MM.1S (cell line): ENCODE data around the gene TRIM3.

Experiments used
- DNase-seq: peaks from one replicate; pipeline ENCODE4 v3.0.0-alpha.2; 2015
- H2AFZ ChIP-seq: fragments of 300-600 bp; sonication (generic); 2 replicates; pipeline ENCODE4 v1.6.0; 2016; ENCODE audit warnings: antibody characterized with exemption, low read length
- H3F3A ChIP-seq: fragments of 300-600 bp; sonication (generic); 2 replicates; pipeline ENCODE4 v1.6.1; 2016; ENCODE audit warnings: mild to moderate bottlenecking, antibody characterized with exemption, low read length, moderate library complexity, mixed read lengths; ENCODE audit not compliant: insufficient read depth
- H3K27ac ChIP-seq: fragments of 300-600 bp; sonication (generic); 2 replicates; pipeline ENCODE4 v1.5.1; 2016; ENCODE audit warnings: mild to moderate bottlenecking, low read length
- H3K27me3 ChIP-seq: fragments of 300-600 bp; sonication (generic); replicated peaks from 2 replicates; pipeline ENCODE4 v1.6.0; 2016; ENCODE audit warnings: low read length; ENCODE audit not compliant: insufficient read depth
- H3K36me3 ChIP-seq: fragments of 300-600 bp; sonication (generic); replicated peaks from 2 replicates; pipeline ENCODE4 v1.6.1; 2016; ENCODE audit warnings: mild to moderate bottlenecking, low read length, mixed read lengths; ENCODE audit not compliant: insufficient read depth
- H3K4me1 ChIP-seq: fragments of 300-600 bp; sonication (generic); 2 replicates; pipeline ENCODE4 v1.6.1; 2016; ENCODE audit warnings: low read length, mixed read lengths
- H3K4me2 ChIP-seq: fragments of 300-600 bp; sonication (generic); 2 replicates; pipeline ENCODE4 v1.6.0; 2016; ENCODE audit warnings: low read depth, low read length
- H3K4me3 ChIP-seq: fragments of 300-600 bp; sonication (generic); 2 replicates; pipeline ENCODE4 v1.5.1; 2016; ENCODE audit warnings: low read length, mixed read lengths
- H3K79me2 ChIP-seq: fragments of 300-600 bp; sonication (generic); 2 replicates; pipeline ENCODE4 v1.6.1; 2016; ENCODE audit warnings: mixed run types, low read length, mixed read lengths
- H3K9ac ChIP-seq: fragments of 300-600 bp; sonication (generic); 2 replicates; pipeline ENCODE4 v1.6.1; 2016; ENCODE audit warnings: low read length, mixed read lengths
- H3K9me2 ChIP-seq: fragments of 300-600 bp; sonication (generic); replicated peaks from 2 replicates; pipeline ENCODE4 v1.6.1; 2016; ENCODE audit warnings: mild to moderate bottlenecking, low read length, mixed read lengths; ENCODE audit not compliant: insufficient read depth
- H3K9me3 ChIP-seq: fragments of 300-600 bp; sonication (generic); replicated peaks from 2 replicates; pipeline ENCODE4 v1.6.1; 2016; ENCODE audit warnings: mild to moderate bottlenecking, low read length, mixed read lengths; ENCODE audit not compliant: insufficient read depth
- H4K20me1 ChIP-seq: fragments of 300-600 bp; sonication (generic); 2 replicates; pipeline ENCODE4 v1.6.1; 2016; ENCODE audit warnings: mild to moderate bottlenecking, low read length, moderate library complexity, mixed read lengths; ENCODE audit not compliant: insufficient read depth
- CTCF ChIP-seq: fragments of 300-600 bp; sonication (generic); IDR thresholded peaks from 2 replicates; pipeline ENCODE4 v1.5.1; 2016; ENCODE audit warnings: antibody characterized with exemption, low read length, mixed read lengths
- EZH2 ChIP-seq: fragments of 300-600 bp; sonication (generic); optimal IDR thresholded peaks from 2 replicates; pipeline ENCODE3; 2017; ENCODE audit warnings: low read depth, mild to moderate bottlenecking, antibody characterized with exemption, low read length, mixed read lengths
- EZH2phosphoT487 ChIP-seq: fragments of 300-600 bp; sonication (generic); IDR thresholded peaks from 2 replicates; pipeline ENCODE4 v1.6.1; 2018; ENCODE audit warnings: antibody characterized with exemption, low read length

TRIM3 gene

GRCh38 chr11:6497069-6497839 is 23.5 kb upstream of the TRIM3 start, which contains the start of gene DNHD1:
DNHD1 (plus strand) TSS chr11:6497280; CDS start chr11:6498216, 936 bp downstream.
- no peak within 1 kb of the TSS for H3K4me2 ChIP-seq
- H3K4me1 ChIP-seq: no peaks in the 10 kb centered on the region
- H3K27ac ChIP-seq: no peak within 1 kb of the TSS
- no peak within 1 kb of the TSS for H3K9ac ChIP-seq
- H3F3A ChIP-seq: no peaks in the 10 kb centered on the region
- H3K9me3 ChIP-seq: no peaks in the 10 kb centered on the region
- H3K9me2 ChIP-seq: no peaks in the 10 kb centered on the region
- H2AFZ ChIP-seq: no peak within 1 kb of the TSS
- TF ChIP-seq EZH2 (no peak), CTCF (no peak)
- H4K20me1 ChIP-seq: no peaks in the 10 kb centered on the region
- no peaks in the 10 kb centered on the region for H3K36me3 ChIP-seq
- H3K4me3 ChIP-seq: no peak within 1 kb of the TSS
- DNase-seq: no peak
- no peaks in the 10 kb centered on the region for H3K27me3 ChIP-seq
- no peaks in the 10 kb centered on the region for H3K79me2 ChIP-seq

- TF ChIP-seq EZH2phosphoT487 (no peak), CTCF (no peak)
- H3K36me3 ChIP-seq: 0 out of 2 replicates have a peak, but pooled peaks cover 4% of the 10 kb centered on the region
- no peak overlapping the region for H3K9ac ChIP-seq
- H3K9me2 ChIP-seq: no peaks in the 10 kb centered on the region
- no peak overlapping the region for H3K4me2 ChIP-seq
- H3K9me3 ChIP-seq: no peaks in the 10 kb centered on the region
- no peak for DNase-seq
- H3K27me3 ChIP-seq: no peaks in the 10 kb centered on the region
- no peaks in the 10 kb centered on the region for H4K20me1 ChIP-seq
- 0 out of 2 replicates have a peak, but pooled peaks cover 4% of the 10 kb centered on the region for H3F3A ChIP-seq
- H3K4me3 ChIP-seq: no peak overlapping the region
- H3K27ac ChIP-seq: no peak overlapping the region
- H3K4me1 ChIP-seq: no peaks in the 10 kb centered on the region
- H2AFZ ChIP-seq: no peak overlapping the region
- H3K79me2 ChIP-seq: no peaks in the 10 kb centered on the region
Observed at GRCh38 chr11:6489306-6489705, 15.6 kb upstream of the TRIM3 start.

GRCh38 chr11:6488821-6489220 is 15.1 kb upstream of the TRIM3 start:
- DNase-seq: no peak
- no peaks in the 10 kb centered on the region for H3K4me1 ChIP-seq
- H2AFZ ChIP-seq: no peak overlapping the region
- H3K4me3 ChIP-seq: no peak overlapping the region
- TF ChIP-seq EZH2 (no peak), CTCF (no peak), EZH2phosphoT487 (no peak)
- no peak overlapping the region for H3K4me2 ChIP-seq
- H3K27ac ChIP-seq: no peak overlapping the region
- no peaks in the 10 kb centered on the region for H3K9me3 ChIP-seq
- no peaks in the 10 kb centered on the region for H3K27me3 ChIP-seq
- H3K9ac ChIP-seq: no peak overlapping the region
- 0 out of 2 replicates have a peak, but pooled peaks cover 4% of the 10 kb centered on the region for H3F3A ChIP-seq
- 0 out of 2 replicates have a peak, but pooled peaks cover under 1% of the 10 kb centered on the region for H3K79me2 ChIP-seq
- 0 out of 2 replicates have a peak, but pooled peaks cover 4% of the 10 kb centered on the region for H3K36me3 ChIP-seq
- H3K9me2 ChIP-seq: no peaks in the 10 kb centered on the region
- H4K20me1 ChIP-seq: no peaks in the 10 kb centered on the region
